Epidermal melanocyte (primary cell): ENCODE data around the gene DRAM1.

Source experiments
- DNase-seq: peaks from one replicate; pipeline ENCODE4 v3.0.0; 2011; ENCODE audit warnings: low spot score; ENCODE audit not compliant: insufficient read length

The DRAM1 gene

GRCh38 chr12:101940400-101940950 lies 63.1 kb downstream of the DRAM1 start:
- no peak for DNase-seq

- DNase-seq: no peak
These were observed 64.2 kb downstream of the DRAM1 start for GRCh38 chr12:101941306-101942249.

- DNase-seq: no peak
These were observed 64.8 kb downstream of the DRAM1 start for GRCh38 chr12:101942250-101942605.

- DNase-seq: no peak
These were observed 68.2 kb downstream of the DRAM1 start for GRCh38 chr12:101945369-101946232.

GRCh38 chr12:101946233-101946611 lies 68.8 kb downstream of the DRAM1 start:
- no peak for DNase-seq

GRCh38 chr12:101947316-101947715 lies 69.9 kb downstream of the DRAM1 start:
- no peak for DNase-seq

GRCh38 chr12:101948365-101948764 lies 71.0 kb downstream of the DRAM1 start:
- DNase-seq: no peak

- no peak for DNase-seq
These were observed 73.8 kb downstream of the DRAM1 start for GRCh38 chr12:101951002-101951670.

GRCh38 chr12:101954113-101954512 lies 76.7 kb downstream of the DRAM1 start:
- DNase-seq: no peak

GRCh38 chr12:101954676-101955075 lies 77.3 kb downstream of the DRAM1 start:
- DNase-seq: no peak

- DNase-seq: peak; percentile 21
These were observed 80.0 kb downstream of the DRAM1 start for GRCh38 chr12:101957252-101957959.

- DNase-seq: no peak
These were observed 82.2 kb downstream of the DRAM1 start for GRCh38 chr12:101959607-101960006.

- no peak for DNase-seq
These were observed 85.1 kb downstream of the DRAM1 start for GRCh38 chr12:101962486-101962885.

GRCh38 chr12:101963697-101964096 lies 86.3 kb downstream of the DRAM1 start:
- no peak for DNase-seq

- no peak for DNase-seq
These were observed 89.1 kb downstream of the DRAM1 start for GRCh38 chr12:101966496-101966895.

GRCh38 chr12:101967506-101967905 lies 90.1 kb downstream of the DRAM1 start:
- DNase-seq: no peak

GRCh38 chr12:101968770-101969169 lies 91.4 kb downstream of the DRAM1 start:
- DNase-seq: no peak
